ENCODE data around the gene TTLL11. TPM values are rescaled to one million over a fixed set of nuclear protein-coding genes. Genes with fewer than 3 reads are reported as not detected.

The TTLL11 gene
- polyA plus RNA-seq, 1 donor from 2014 or later = 8.0 TPM

GRCh38 chr9:121874524-121874923, 218.6 kb downstream of the TTLL11 start:
- Histone ChIP-seq H3K9me2 (ENCODE audit: insufficient read depth, low read length) (no peaks in the 10 kb centered on the region), H3K9ac (ENCODE audit: low read length) (no peak overlapping the region), H3K36me3 (ENCODE audit: insufficient read depth, low read length) (peaks cover 4% of the 10 kb centered on the region), H3K4me3 (ENCODE audit: low read length) (no peak overlapping the region), H3K9me3 (ENCODE audit: low read length) (no peaks in the 10 kb centered on the region), H3K27ac (ENCODE audit: low read length) (no peak overlapping the region), H3K4me2 (ENCODE audit: low read length) (no peak overlapping the region), H4K20me1 (ENCODE audit: insufficient read depth) (no peaks in the 10 kb centered on the region), H3K79me2 (replicated peaks; ENCODE audit: insufficient read depth, low read length) (no peaks in the 10 kb centered on the region), H2AFZ (ENCODE audit: low read depth, low read length) (no peak overlapping the region), H3K27me3 (ENCODE audit: insufficient read depth, low read depth, low read length) (no peaks in the 10 kb centered on the region), H3F3A (ENCODE audit: insufficient read depth, low read length, poor library complexity, severe bottlenecking) (no peaks in the 10 kb centered on the region)
- TF ChIP-seq EP300 (conservative IDR thresholded peaks at IDR 0.05; ENCODE audit: poor library complexity, severe bottlenecking) (no peak), CTCF (IDR thresholded peaks at IDR 0.05; ENCODE audit: poor library complexity, severe bottlenecking) (no peak), REST (IDR thresholded peaks at IDR 0.05; ENCODE audit: borderline replicate concordance) (no peak), TAF1 (IDR thresholded peaks at IDR 0.05; ENCODE audit: low read depth) (no peak), SMC3 (conservative IDR thresholded peaks at IDR 0.05; ENCODE audit: poor library complexity) (no peak), MXI1 (conservative IDR thresholded peaks at IDR 0.05; ENCODE audit: poor library complexity, severe bottlenecking) (no peak), EZH2 (IDR thresholded peaks at IDR 0.05; ENCODE audit: borderline replicate concordance, insufficient read depth, low read length, poor library complexity, severe bottlenecking) (no peak)

- H3K9ac ChIP-seq (ENCODE audit: low read length) = no peak overlapping the region
- no peaks in the 10 kb centered on the region for H3K9me3 ChIP-seq (ENCODE audit: low read length)
- no peaks in the 10 kb centered on the region for H3K27me3 ChIP-seq (ENCODE audit: insufficient read depth, low read depth, low read length)
- no peaks in the 10 kb centered on the region for H4K20me1 ChIP-seq (ENCODE audit: insufficient read depth)
- H2AFZ ChIP-seq (ENCODE audit: low read depth, low read length) = no peak overlapping the region
- H3F3A ChIP-seq (ENCODE audit: insufficient read depth, low read length, poor library complexity, severe bottlenecking) = no peaks in the 10 kb centered on the region
- no peaks in the 10 kb centered on the region for H3K9me2 ChIP-seq (ENCODE audit: insufficient read depth, low read length)
- peaks cover 4% of the 10 kb centered on the region for H3K36me3 ChIP-seq (ENCODE audit: insufficient read depth, low read length)
- TF ChIP-seq MXI1 (conservative IDR thresholded peaks at IDR 0.05; ENCODE audit: poor library complexity, severe bottlenecking) (no peak), REST (IDR thresholded peaks at IDR 0.05; ENCODE audit: borderline replicate concordance) (no peak), POLR2AphosphoS5 (IDR thresholded peaks at IDR 0.05) (no peak), RAD21 (conservative IDR thresholded peaks at IDR 0.05) (no peak), EZH2 (IDR thresholded peaks at IDR 0.05; ENCODE audit: borderline replicate concordance, insufficient read depth, low read length, poor library complexity, severe bottlenecking) (no peak), EP300 (conservative IDR thresholded peaks at IDR 0.05; ENCODE audit: poor library complexity, severe bottlenecking) (no peak), SMC3 (conservative IDR thresholded peaks at IDR 0.05; ENCODE audit: poor library complexity) (no peak)
- H3K79me2 ChIP-seq (replicated peaks; ENCODE audit: insufficient read depth, low read length) = no peaks in the 10 kb centered on the region
- H3K4me2 ChIP-seq (ENCODE audit: low read length) = no peak overlapping the region
- no peak overlapping the region for H3K4me3 ChIP-seq (ENCODE audit: low read length)
- H3K27ac ChIP-seq (ENCODE audit: low read length) = no peak overlapping the region
Observed at GRCh38 chr9:121871431-121872025, 221.6 kb downstream of the TTLL11 start.
